Uterus (tissue), 2 donors: ENCODE results near the gene ADAMTS2.

Source experiments
- POLR2A ChIP-seq, 2 donors: fragments of 450-650 bp; IDR thresholded peaks; one replicate each; pipeline ENCODE4 v1.6.1; 2016; ENCODE audit warnings: antibody characterized with exemption in 2 of 2, mild to moderate bottlenecking in 1 of 2, moderate library complexity in 1 of 2
- TF ChIP-seq, protein P1 (sequence below), 4 experiments: fragments of 200-600 bp in 2 of 4; fragments of 450-650 bp in 2 of 4; sonication (generic) in 2 of 4; IDR thresholded peaks; one replicate each; pipeline ENCODE4 v1.5.1; 2016 to 2019; ENCODE audit warnings: antibody characterized with exemption in 4 of 4, mild to moderate bottlenecking in 2 of 4, moderate library complexity in 1 of 4

DNA sequence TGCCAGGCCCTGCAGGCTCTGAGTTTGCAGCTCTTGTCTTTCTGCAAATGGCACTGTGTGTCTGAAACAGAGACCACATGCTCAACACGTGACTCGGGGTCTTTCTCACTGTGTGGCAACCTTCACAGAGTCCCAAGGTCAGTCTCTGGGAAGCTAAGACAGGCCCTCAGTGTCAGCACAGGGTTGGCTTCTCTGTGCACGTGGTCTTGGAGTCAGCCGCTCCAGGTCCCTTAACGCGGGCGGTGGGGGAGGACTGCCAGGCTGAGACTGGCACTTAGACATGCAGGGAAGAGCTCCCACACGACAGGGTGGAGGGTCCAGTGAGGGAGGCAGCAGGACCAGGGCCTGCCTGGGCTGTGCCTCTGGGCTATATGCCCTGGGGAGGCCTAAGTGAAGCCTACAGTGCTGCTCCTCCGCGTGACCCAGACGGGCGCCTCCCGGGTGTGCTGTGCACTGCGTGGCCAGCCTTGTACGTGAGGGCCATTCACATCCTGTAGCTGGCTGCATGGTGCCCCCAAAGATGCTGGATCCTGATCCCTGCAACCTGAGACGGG, 76.8 kb downstream of the ADAMTS2 start:
- TF ChIP-seq, protein P1, sequence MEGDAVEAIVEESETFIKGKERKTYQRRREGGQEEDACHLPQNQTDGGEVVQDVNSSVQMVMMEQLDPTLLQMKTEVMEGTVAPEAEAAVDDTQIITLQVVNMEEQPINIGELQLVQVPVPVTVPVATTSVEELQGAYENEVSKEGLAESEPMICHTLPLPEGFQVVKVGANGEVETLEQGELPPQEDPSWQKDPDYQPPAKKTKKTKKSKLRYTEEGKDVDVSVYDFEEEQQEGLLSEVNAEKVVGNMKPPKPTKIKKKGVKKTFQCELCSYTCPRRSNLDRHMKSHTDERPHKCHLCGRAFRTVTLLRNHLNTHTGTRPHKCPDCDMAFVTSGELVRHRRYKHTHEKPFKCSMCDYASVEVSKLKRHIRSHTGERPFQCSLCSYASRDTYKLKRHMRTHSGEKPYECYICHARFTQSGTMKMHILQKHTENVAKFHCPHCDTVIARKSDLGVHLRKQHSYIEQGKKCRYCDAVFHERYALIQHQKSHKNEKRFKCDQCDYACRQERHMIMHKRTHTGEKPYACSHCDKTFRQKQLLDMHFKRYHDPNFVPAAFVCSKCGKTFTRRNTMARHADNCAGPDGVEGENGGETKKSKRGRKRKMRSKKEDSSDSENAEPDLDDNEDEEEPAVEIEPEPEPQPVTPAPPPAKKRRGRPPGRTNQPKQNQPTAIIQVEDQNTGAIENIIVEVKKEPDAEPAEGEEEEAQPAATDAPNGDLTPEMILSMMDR (IDR thresholded peaks at IDR 0.05) = no peak
- TF ChIP-seq POLR2A (IDR thresholded peaks at IDR 0.05) = no peak
